Mesendoderm (in vitro differentiated cells): Measurements from ENCODE around the gene TACSTD2.
A peak's percentile ranks its signal among the peaks of the same experiment; 100 is the strongest.
"Not testable (repeated sequence)": the region's sequence is repeated elsewhere in the genome, so short reads cannot be mapped to it uniquely, and the experiment has no call there.

Experiments used
- DNase-seq: peaks from one replicate; pipeline ENCODE4 v3.0.0; 2013
- H2AK5ac ChIP-seq: 2 replicates; pipeline ENCODE4 v1.6.1; 2013; ENCODE audit warnings: low read length, inconsistent platforms
- H2BK120ac ChIP-seq: 2 replicates; pipeline ENCODE4 v1.6.1; 2013; ENCODE audit warnings: low read depth, mild to moderate bottlenecking, low read length, moderate library complexity, mixed read lengths
- H2BK15ac ChIP-seq: replicated peaks from 2 replicates; pipeline ENCODE4 v1.6.1; 2013; ENCODE audit warnings: low read depth, mild to moderate bottlenecking, moderate library complexity
- H2BK5ac ChIP-seq: 2 replicates; pipeline ENCODE4 v1.6.1; 2013; ENCODE audit warnings: low read length, inconsistent platforms
- H3K18ac ChIP-seq: 2 replicates; pipeline ENCODE4 v1.6.1; 2013; ENCODE audit warnings: mild to moderate bottlenecking, low read length, mixed read lengths
- H3K23ac ChIP-seq: one replicate; pipeline ENCODE4 v1.6.1; 2013; ENCODE audit warnings: low read length
- H3K27ac ChIP-seq: 2 replicates; pipeline ENCODE4 v1.5.1; 2013; ENCODE audit warnings: low read depth, mild to moderate bottlenecking, inconsistent platforms, low read length, moderate library complexity
- H3K27me3 ChIP-seq: 2 replicates; pipeline ENCODE4 v1.6.1; 2013; ENCODE audit warnings: low read length, control low read depth, mild to moderate bottlenecking, inconsistent platforms; ENCODE audit not compliant: insufficient read depth, poor library complexity
- H3K36me3 ChIP-seq: 2 replicates; pipeline ENCODE4 v1.6.1; 2013; ENCODE audit warnings: low read length, inconsistent platforms; ENCODE audit not compliant: control insufficient read depth, insufficient read depth
- H3K4ac ChIP-seq: one replicate; pipeline ENCODE4 v1.6.1; 2013; ENCODE audit warnings: low read depth, mild to moderate bottlenecking, low read length, moderate library complexity
- H3K4me1 ChIP-seq: 2 replicates; pipeline ENCODE4 v1.6.1; 2013; ENCODE audit warnings: low read depth, low read length, inconsistent platforms; ENCODE audit not compliant: control insufficient read depth
- H3K4me2 ChIP-seq: 2 replicates; pipeline ENCODE4 v1.6.1; 2013; ENCODE audit warnings: low read length
- H3K4me3 ChIP-seq: 2 replicates; pipeline ENCODE4 v1.5.1; 2013; ENCODE audit warnings: mild to moderate bottlenecking, low read length
- H3K56ac ChIP-seq: one replicate; pipeline ENCODE4 v1.6.1; 2013; ENCODE audit warnings: low read length
- H3K79me1 ChIP-seq: 2 replicates; pipeline ENCODE4 v1.6.1; 2013; ENCODE audit warnings: low read length, inconsistent platforms
- H3K79me2 ChIP-seq: 2 replicates; pipeline ENCODE4 v1.6.1; 2013; ENCODE audit warnings: mild to moderate bottlenecking, low read length; ENCODE audit not compliant: control insufficient read depth, insufficient read depth
- H3K9ac ChIP-seq: 2 replicates; pipeline ENCODE4 v1.6.1; 2013; ENCODE audit warnings: low read length, inconsistent platforms
- H4K5ac ChIP-seq: one replicate; pipeline ENCODE4 v1.6.1; 2013; ENCODE audit warnings: low read length
- H4K8ac ChIP-seq: one replicate; pipeline ENCODE4 v1.6.1; 2013; ENCODE audit warnings: low read depth, mild to moderate bottlenecking, control low read depth, low read length, moderate library complexity
- WGBS: extraction: QIAGEN DNeasy Blood & Tissue Kit; methylation state at CpG from one replicate; pipeline ENCODE4 v1.1.7; 2013; ENCODE audit warnings: low lambda C conversion rate, missing lambda C conversion rate; ENCODE audit not compliant: insufficient coverage; ENCODE audit errors: extremely low coverage; 5-methylcytosine and 5-hydroxymethylcytosine counted together

Gene TACSTD2

GRCh38 chr1:58608297-58608696 is 31.2 kb upstream of the TACSTD2 start:
- H3K36me3 ChIP-seq = no peaks in the 10 kb centered on the region
- H4K8ac ChIP-seq = no peak overlapping the region
- no peak overlapping the region for H3K18ac ChIP-seq
- no peaks in the 10 kb centered on the region for H3K27me3 ChIP-seq
- H3K27ac ChIP-seq = no peak overlapping the region
- no peak overlapping the region for H3K56ac ChIP-seq
- no peaks in the 10 kb centered on the region for H3K4me1 ChIP-seq
- no peak overlapping the region for H3K9ac ChIP-seq
- no peak overlapping the region for H2BK5ac ChIP-seq
- no peak overlapping the region for H2AK5ac ChIP-seq
- DNase-seq = no peak
- H3K4me3 ChIP-seq = no peak overlapping the region
- no peak overlapping the region for H3K4me2 ChIP-seq
- H3K79me2 ChIP-seq = no peaks in the 10 kb centered on the region
- H3K79me1 ChIP-seq = no peaks in the 10 kb centered on the region
- H3K4ac ChIP-seq = no peak overlapping the region
- no peak overlapping the region for H2BK120ac ChIP-seq
- H3K23ac ChIP-seq = no peak overlapping the region
- H2BK15ac ChIP-seq = no peak overlapping the region
- no peak overlapping the region for H4K5ac ChIP-seq

DNA sequence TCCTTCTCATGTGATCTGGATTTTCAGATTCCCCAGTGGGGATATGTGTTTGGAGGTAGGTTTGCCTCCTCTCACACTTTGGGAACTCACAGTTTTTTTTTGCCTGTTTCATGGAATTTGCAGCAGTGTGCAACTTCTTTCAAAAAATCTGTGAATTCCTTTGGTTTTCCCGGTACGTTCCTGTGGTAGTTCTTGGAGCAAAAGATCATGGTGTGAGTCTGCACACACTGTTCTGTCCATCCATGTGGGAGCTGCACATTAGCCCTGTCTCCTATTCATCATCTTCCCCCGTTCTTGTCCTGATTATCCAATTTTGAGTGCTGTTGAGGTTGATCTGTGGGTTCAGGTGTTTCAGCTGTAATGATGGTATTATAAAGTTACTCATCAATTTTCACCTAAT is 30.3 kb upstream of the TACSTD2 start:
- H3K4ac ChIP-seq = no peak overlapping the region
- H2BK5ac ChIP-seq = no peak overlapping the region
- H3K79me2 ChIP-seq = no peaks in the 10 kb centered on the region
- no peaks in the 10 kb centered on the region for H3K36me3 ChIP-seq
- no peak overlapping the region for H2BK120ac ChIP-seq
- H3K4me1 ChIP-seq = no peaks in the 10 kb centered on the region
- no peak for DNase-seq
- H3K4me3 ChIP-seq = no peak overlapping the region
- H4K5ac ChIP-seq = no peak overlapping the region
- no peaks in the 10 kb centered on the region for H3K27me3 ChIP-seq
- WGBS = no CpG with 5 or more reads among the region's 3 CpGs
- no peak overlapping the region for H4K8ac ChIP-seq
- no peak overlapping the region for H3K18ac ChIP-seq
- no peak overlapping the region for H3K9ac ChIP-seq
- H2BK15ac ChIP-seq = no peak overlapping the region
- no peak overlapping the region for H2AK5ac ChIP-seq
- H3K79me1 ChIP-seq = no peaks in the 10 kb centered on the region
- no peak overlapping the region for H3K56ac ChIP-seq
- no peak overlapping the region for H3K4me2 ChIP-seq
- no peak overlapping the region for H3K23ac ChIP-seq
- no peak overlapping the region for H3K27ac ChIP-seq

- not testable (repeated sequence) for H4K5ac ChIP-seq, H4K8ac ChIP-seq, H3K4ac ChIP-seq, H3K27ac ChIP-seq, H2BK5ac ChIP-seq, H3K27me3 ChIP-seq, H2BK15ac ChIP-seq, H2BK120ac ChIP-seq, H3K4me3 ChIP-seq, H3K79me2 ChIP-seq, H3K23ac ChIP-seq, H3K56ac ChIP-seq, H3K4me1 ChIP-seq, H3K18ac ChIP-seq, H3K79me1 ChIP-seq, H3K9ac ChIP-seq, H3K4me2 ChIP-seq, H3K36me3 ChIP-seq, H2AK5ac ChIP-seq, DNase-seq
- WGBS = no CpG with 5 or more reads among the region's 1 CpG
Measured at GRCh38 chr1:58601921-58602320, 24.9 kb upstream of the TACSTD2 start.

DNA sequence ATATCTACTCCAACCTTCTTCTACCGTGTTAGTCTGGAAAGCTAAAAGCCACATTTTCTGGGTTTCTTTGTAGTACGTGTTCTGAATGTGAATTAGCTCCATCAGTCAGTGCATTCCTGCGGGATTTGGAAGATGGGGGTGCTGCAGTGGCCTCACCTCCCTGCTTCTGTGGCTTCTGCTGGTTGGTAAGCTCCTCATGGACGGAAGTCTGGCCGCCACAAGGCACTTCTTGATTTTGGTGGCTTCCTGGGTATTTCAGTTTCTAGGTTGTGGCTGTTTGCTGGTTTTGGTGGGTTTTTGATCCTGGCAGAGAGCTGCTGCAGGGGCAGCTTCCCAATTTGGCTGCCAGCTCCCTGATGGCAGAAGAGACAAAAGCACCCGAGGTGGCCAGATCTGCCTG is 20.9 kb upstream of the TACSTD2 start:
- no peak overlapping the region for H3K9ac ChIP-seq
- WGBS = no CpG with 5 or more reads among the region's 6 CpGs
- no peak overlapping the region for H3K4me2 ChIP-seq
- no peak for DNase-seq
- H2BK120ac ChIP-seq = no peak overlapping the region
- no peak overlapping the region for H2BK15ac ChIP-seq
- no peak overlapping the region for H2BK5ac ChIP-seq
- H3K4ac ChIP-seq = no peak overlapping the region
- H3K23ac ChIP-seq = no peak overlapping the region
- no peak overlapping the region for H3K4me3 ChIP-seq
- H3K79me1 ChIP-seq = no peaks in the 10 kb centered on the region
- no peak overlapping the region for H4K8ac ChIP-seq
- no peak overlapping the region for H3K56ac ChIP-seq
- no peak overlapping the region for H2AK5ac ChIP-seq
- H3K79me2 ChIP-seq = no peaks in the 10 kb centered on the region
- H3K27ac ChIP-seq = no peak overlapping the region
- H3K18ac ChIP-seq = no peak overlapping the region
- H3K27me3 ChIP-seq = no peaks in the 10 kb centered on the region
- H4K5ac ChIP-seq = no peak overlapping the region
- no peaks in the 10 kb centered on the region for H3K36me3 ChIP-seq
- H3K4me1 ChIP-seq = no peaks in the 10 kb centered on the region

DNA sequence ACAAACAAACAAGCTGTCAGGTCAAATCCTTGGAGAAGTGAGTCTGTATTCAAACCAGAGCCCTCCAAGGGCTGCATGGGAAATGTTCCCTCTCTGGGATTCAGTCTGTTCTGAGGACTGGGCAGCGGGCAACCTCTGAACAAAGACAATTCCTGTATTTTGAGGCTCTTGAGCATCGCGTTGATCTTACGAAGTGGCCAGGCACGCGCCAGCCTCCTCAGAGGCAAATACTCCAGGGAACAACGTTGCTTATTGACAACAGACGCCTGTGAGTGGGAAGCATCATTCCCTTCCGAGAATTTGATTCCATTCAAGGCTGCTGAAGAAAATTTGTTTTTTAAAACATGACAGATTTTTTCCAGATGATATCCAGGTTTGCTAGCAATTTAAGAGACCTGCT is 20.0 kb upstream of the TACSTD2 start:
- no peak overlapping the region for H2AK5ac ChIP-seq

GRCh38 chr1:58596631-58597052 is 19.6 kb upstream of the TACSTD2 start:
- no peak overlapping the region for H3K4me3 ChIP-seq
- H3K27me3 ChIP-seq = no peaks in the 10 kb centered on the region
- H4K5ac ChIP-seq = no peak overlapping the region
- H2BK5ac ChIP-seq = no peak overlapping the region
- peak; percentile 23 for DNase-seq
- no peak overlapping the region for H3K9ac ChIP-seq
- H3K4ac ChIP-seq = no peak overlapping the region
- H3K36me3 ChIP-seq = no peaks in the 10 kb centered on the region
- H3K4me1 ChIP-seq = no peaks in the 10 kb centered on the region
- H2BK15ac ChIP-seq = no peak overlapping the region
- H2BK120ac ChIP-seq = no peak overlapping the region
- no peak overlapping the region for H3K23ac ChIP-seq
- WGBS = no CpG with 5 or more reads among the region's 4 CpGs
- no peak overlapping the region for H3K27ac ChIP-seq
- H3K18ac ChIP-seq = no peak overlapping the region
- H3K79me2 ChIP-seq = no peaks in the 10 kb centered on the region
- no peak overlapping the region for H4K8ac ChIP-seq
- no peaks in the 10 kb centered on the region for H3K79me1 ChIP-seq
- no peak overlapping the region for H2AK5ac ChIP-seq
- no peak overlapping the region for H3K56ac ChIP-seq
- H3K4me2 ChIP-seq = no peak overlapping the region

More for the DNA sequence above, 20.0 kb upstream of the TACSTD2 start:
- H3K4ac ChIP-seq = no peak overlapping the region
- no peak overlapping the region for H3K18ac ChIP-seq
- no peaks in the 10 kb centered on the region for H3K79me1 ChIP-seq
- H3K9ac ChIP-seq = no peak overlapping the region
- H4K8ac ChIP-seq = no peak overlapping the region
- no peak overlapping the region for H4K5ac ChIP-seq
- no peak overlapping the region for H3K4me2 ChIP-seq
- no peaks in the 10 kb centered on the region for H3K36me3 ChIP-seq
- H3K23ac ChIP-seq = no peak overlapping the region
- H3K4me1 ChIP-seq = no peaks in the 10 kb centered on the region
- no peaks in the 10 kb centered on the region for H3K27me3 ChIP-seq
- H3K79me2 ChIP-seq = no peaks in the 10 kb centered on the region
- no peak overlapping the region for H3K27ac ChIP-seq
- no peak overlapping the region for H2BK5ac ChIP-seq
- no peak overlapping the region for H3K56ac ChIP-seq
- no peak for DNase-seq
- no peak overlapping the region for H3K4me3 ChIP-seq
- no CpG with 5 or more reads among the region's 9 CpGs for WGBS
- no peak overlapping the region for H2BK120ac ChIP-seq
- no peak overlapping the region for H2BK15ac ChIP-seq
